HepG2 (cell line): ENCODE data around the gene EPDR1.

ENCODE experiments used
- CTCF ChIP-seq: sonication (generic); formaldehyde crosslinking; IDR thresholded peaks from 2 replicates; pipeline ENCODE4 v1.5.0; 2020; ENCODE audit warnings: mild to moderate bottlenecking, missing genetic modification reagents, moderate library complexity
- EHMT2 ChIP-seq: fragments of 200-600 bp; sonication (generic); IDR thresholded peaks from 2 replicates; pipeline ENCODE4 v1.7.0; 2017; ENCODE audit warnings: antibody characterized with exemption, low read depth, low read length, borderline replicate concordance
- HCFC1 ChIP-seq: fragments of 150-350 bp; IDR thresholded peaks from 2 replicates; pipeline ENCODE4 v1.6.1; 2014; ENCODE audit warnings: low read depth, low read length
- KAT7 ChIP-seq: IDR thresholded peaks from 2 replicates; pipeline ENCODE4 v1.6.1; 2018; ENCODE audit warnings: borderline replicate concordance, missing compliant biosample characterization
- MAFG ChIP-seq: sonication (generic); formaldehyde crosslinking; IDR thresholded peaks from 2 replicates; pipeline ENCODE4 v1.5.1; 2020; ENCODE audit warnings: mild to moderate bottlenecking, missing genetic modification reagents
- MBD4 ChIP-seq: IDR thresholded peaks from 2 replicates; pipeline ENCODE4 v1.6.1; 2012; ENCODE audit warnings: low read length, inconsistent platforms, borderline replicate concordance
- NCOA2 ChIP-seq: sonication (generic); formaldehyde crosslinking; IDR thresholded peaks from 2 replicates; pipeline ENCODE4 v1.8.0; 2022; ENCODE audit warnings: inconsistent platforms
- POLR2A ChIP-seq, 2 experiments: IDR thresholded peaks; 2 replicates each; pipeline ENCODE4 v1.6.1; 2011; ENCODE audit warnings: low read depth in 2 of 2, low read length in 2 of 2, mild to moderate bottlenecking in 1 of 2, moderate library complexity in 1 of 2; ENCODE audit not compliant: insufficient read depth in 1 of 2
- SNRNP70 ChIP-seq: fragments of 200-400 bp; formaldehyde crosslinking; IDR thresholded peaks from 2 replicates; pipeline ENCODE4 v1.6.1; 2017; ENCODE audit warnings: mild to moderate bottlenecking, low read depth, low read length, moderate library complexity
- SP1 ChIP-seq, 2 experiments: fragments of 450-650 bp in 1 of 2; sonication (generic) in 1 of 2; formaldehyde crosslinking in 1 of 2; IDR thresholded peaks; 2 replicates each; pipeline versions ENCODE4 v1.4.0 to v1.6.1; 2016 to 2020; ENCODE audit warnings: missing genetic modification reagents in 1 of 2
- TCF7L2 ChIP-seq: IDR thresholded peaks from 2 replicates; pipeline ENCODE4 v1.6.1; 2011; ENCODE audit warnings: mild to moderate bottlenecking, low read depth, low read length, moderate library complexity
- ZNF431 ChIP-seq: sonication (generic); formaldehyde crosslinking; IDR thresholded peaks from 2 replicates; pipeline ENCODE4 v1.9.0; 2022; ENCODE audit warnings: missing genetic modification reagents, low read depth, mild to moderate bottlenecking, borderline replicate concordance

- no peak for TF ChIP-seq NCOA2
- no peak for TF ChIP-seq SP1 (IDR thresholded peaks at IDR 0.05)
- no peak for TF ChIP-seq SP1 (CRISPR knock-in tag; IDR thresholded peaks at IDR 0.05)
- TF ChIP-seq POLR2A (IDR thresholded peaks at IDR 0.05; ENCODE audit: insufficient read depth in 1 of 2, low read depth in 2 of 2, low read length in 2 of 2) = no peak
- TF ChIP-seq CTCF (CRISPR knock-in tag) = no peak
- no peak for TF ChIP-seq ZNF431 (CRISPR knock-in tag)
- TF ChIP-seq MAFG (CRISPR knock-in tag) = no peak
- no peak for TF ChIP-seq SNRNP70
- no peak for TF ChIP-seq EHMT2
- TF ChIP-seq HCFC1 = no peak
- TF ChIP-seq KAT7 (CRISPR knock-in tag) = no peak
- TF ChIP-seq TCF7L2 = no peak
- TF ChIP-seq MBD4 = no peak
These were observed 49.8 kb downstream of the EPDR1 start for GRCh38 chr7:37970211-37970610.
